ENCODE data around the gene CFAP46.
A peak's percentile ranks its signal among the peaks of the same experiment; 100 is the strongest.
"Not testable (repeated sequence)": the region's sequence is repeated elsewhere in the genome, so short reads cannot be mapped to it uniquely, and the experiment has no call there.

Gene CFAP46

DNA sequence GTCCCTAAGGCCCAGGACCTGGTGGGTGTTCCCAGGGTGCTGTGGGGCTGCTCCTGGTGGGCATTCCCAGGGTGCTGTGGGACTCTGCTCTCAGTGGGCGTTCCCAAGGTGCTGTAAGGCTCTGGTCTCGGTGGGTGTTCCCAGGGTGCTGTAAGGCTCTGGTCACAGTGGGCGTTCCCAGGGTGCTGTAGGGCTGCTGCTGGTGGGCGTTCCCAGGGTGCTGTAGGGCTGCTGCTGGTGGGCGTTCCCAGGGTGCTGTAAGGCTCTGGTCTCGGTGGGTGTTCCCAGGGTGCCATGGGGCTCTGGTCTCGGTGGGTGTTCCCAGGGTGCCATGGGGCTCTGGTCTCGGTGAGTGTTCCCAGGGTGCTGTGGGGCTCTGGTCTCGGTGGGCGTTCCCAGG lies 99.1 kb downstream of the CFAP46 start:
- DNase-seq (ENCODE audit: low spot score): not testable (repeated sequence)

- no peak for DNase-seq (ENCODE audit: low spot score)
Observed at GRCh38 chr10:132842397-132842796, 100.0 kb downstream of the CFAP46 start.

GRCh38 chr10:132841615-132841975 lies 100.8 kb downstream of the CFAP46 start:
- no peak for DNase-seq (ENCODE audit: low spot score)

- DNase-seq (ENCODE audit: low spot score): no peak
Observed at GRCh38 chr10:132840698-132841614, 101.4 kb downstream of the CFAP46 start.

GRCh38 chr10:132839061-132839460 lies 103.3 kb downstream of the CFAP46 start:
- no peak for DNase-seq (ENCODE audit: low spot score)

DNA sequence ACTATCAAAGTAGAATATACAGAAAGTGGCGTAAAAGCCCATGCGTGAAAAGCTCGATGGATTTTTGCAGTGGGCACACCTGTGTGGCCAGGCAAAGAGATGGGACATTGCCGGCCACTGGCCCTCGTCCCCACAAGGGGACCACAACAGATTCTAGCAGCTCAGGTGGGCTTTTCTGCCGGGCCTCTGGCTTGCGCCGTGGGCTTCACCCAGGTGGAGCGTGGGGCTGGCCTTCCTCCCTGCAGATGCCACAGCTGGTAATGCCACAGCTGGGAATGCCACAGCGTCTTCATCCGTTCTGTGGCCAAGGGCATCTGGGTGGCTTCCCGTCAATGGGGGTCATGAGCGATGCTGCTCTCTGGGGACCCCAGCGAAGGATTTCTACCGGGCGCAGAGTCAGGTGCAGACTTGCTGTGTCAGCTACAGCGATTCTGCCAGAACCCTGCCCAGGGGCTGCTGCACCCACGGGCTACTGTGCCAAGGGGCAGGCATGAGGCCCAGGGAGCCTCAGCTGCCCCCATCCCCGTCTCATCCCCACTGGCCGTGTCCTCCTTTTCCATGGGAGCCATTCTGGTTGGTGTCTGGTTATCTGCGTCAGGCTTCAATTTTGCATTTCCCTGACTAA lies 103.9 kb downstream of the CFAP46 start:
- no peak for DNase-seq (ENCODE audit: low spot score)

DNA sequence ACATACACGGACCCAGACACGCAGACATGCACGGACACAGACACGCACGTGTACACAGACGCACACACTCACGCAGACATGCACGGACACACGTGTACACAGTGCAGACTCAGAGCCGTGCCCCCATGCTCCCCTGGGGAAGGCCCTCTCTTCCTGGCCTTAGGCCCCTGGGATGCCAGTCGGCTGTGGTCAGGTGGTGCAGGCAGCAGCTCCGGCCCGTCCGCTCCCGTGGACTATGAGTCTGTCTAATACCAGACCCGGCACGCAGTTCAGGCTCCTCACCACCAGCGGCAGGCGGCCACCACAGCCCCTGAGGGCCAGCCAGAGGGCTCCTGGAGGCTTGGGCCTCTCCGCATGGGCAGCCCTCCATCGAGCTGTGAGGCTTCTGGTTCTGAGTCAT lies 104.5 kb downstream of the CFAP46 start:
- DNase-seq (ENCODE audit: low spot score): no peak

- DNase-seq (ENCODE audit: low spot score): peak; percentile 28
Observed at GRCh38 chr10:132836832-132837540, 105.4 kb downstream of the CFAP46 start.

DNA sequence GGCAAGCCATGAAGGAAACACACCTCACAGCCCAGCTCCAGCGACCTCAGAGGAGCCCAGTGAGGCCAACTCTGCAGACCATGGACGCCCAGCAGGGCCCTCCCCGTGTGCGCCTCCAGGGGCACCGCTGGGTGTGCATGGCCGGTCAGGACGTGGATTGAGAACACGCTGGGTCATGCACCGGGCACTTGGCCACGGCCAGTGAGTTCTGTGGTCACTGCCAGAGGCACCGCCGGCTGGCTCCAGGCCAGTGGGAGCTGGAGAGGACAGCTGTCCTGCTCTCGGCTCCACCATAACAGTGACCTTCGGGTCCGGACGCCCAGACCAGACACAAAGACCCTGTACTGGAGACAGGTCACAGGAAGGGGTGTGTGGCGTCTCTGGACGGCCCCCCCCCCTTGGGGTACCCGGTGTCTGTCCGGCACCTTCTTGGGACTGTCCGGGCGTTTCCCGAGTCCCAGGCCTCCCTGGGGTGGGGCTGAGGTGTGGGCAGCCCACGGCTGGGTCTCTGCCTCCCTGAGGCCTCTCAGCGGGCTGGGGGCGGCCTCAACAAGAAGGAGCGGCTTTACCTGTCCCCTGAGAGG lies 106.0 kb downstream of the CFAP46 start:
- DNase-seq (ENCODE audit: low spot score): no peak

- DNase-seq (ENCODE audit: low spot score): no peak
Observed at GRCh38 chr10:132835848-132836233, 106.5 kb downstream of the CFAP46 start.

DNA sequence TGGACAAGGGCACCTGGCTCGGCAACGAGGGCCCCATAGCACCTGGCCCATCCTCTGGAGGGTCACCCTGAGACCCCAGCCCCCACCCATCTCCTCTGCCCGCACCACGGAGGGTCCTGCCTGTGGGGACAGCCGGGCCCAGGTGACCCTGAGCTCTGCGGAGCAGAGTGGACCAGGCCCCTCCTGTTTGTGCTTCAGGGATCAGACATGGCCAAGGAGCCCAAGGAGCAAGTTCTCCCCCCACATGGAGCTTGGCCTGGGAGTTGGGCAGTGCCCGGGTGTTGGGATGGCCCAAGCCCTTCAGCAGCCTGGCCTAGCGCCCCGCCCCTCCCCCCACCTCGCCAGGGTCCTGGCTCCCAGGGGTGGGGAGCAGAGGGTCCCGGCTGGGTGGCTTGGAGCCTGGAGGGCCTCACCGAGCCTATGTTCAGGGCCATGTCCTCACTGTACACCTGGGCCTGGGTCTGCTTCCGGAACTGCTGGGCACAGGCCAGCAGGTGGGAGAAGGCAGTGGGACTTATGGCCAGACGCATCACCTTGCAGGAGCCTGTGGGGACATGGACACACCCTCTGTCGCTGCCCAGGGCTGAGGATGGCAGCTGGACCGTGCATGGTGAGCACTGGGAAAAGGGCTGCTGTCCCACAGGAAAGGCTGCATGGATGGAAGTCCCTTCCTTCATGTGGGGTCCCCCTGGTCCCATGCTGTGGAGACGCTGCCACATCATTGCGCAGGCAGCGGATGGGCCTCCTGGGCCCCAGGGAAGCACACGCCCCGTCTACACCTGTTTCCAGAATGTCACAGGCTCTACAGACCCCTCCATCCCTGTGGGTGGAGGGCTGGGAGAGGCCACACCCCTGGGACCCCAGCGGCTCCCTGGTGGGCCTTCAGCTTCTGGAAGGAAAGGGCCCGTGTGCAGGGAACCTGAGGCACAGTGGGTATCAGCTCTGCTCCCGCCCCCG lies 107.2 kb downstream of the CFAP46 start:
- DNase-seq (ENCODE audit: low spot score): no peak

- no peak for DNase-seq (ENCODE audit: low spot score)
Observed at GRCh38 chr10:132834311-132834761, 108.0 kb downstream of the CFAP46 start.

- no peak for DNase-seq (ENCODE audit: low spot score)
Observed at GRCh38 chr10:132833421-132834111, 108.8 kb downstream of the CFAP46 start.

- DNase-seq (ENCODE audit: low spot score): no peak
Observed at GRCh38 chr10:132832186-132832969, 110.0 kb downstream of the CFAP46 start.

DNA sequence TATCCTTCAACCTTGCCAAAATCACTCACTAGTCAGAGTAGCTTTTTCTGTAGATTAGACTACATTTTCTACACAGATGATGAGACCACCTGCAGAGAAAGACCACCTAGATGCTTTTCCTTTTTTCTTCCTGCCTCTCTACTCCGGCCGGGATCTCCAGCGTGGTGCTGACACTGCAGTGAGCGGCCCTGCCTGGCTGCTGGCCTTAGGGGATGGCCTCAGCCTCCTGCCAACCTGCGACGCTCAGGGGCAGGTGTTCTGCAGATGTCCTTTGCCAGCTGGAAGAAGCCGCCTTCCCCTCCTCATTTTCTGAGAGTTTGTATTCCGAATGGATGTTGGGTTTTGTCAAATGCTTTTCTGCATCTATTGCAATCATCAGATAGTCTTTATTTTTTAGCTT lies 113.0 kb downstream of the CFAP46 start:
- no peak for DNase-seq (ENCODE audit: low spot score)

GRCh38 chr10:132828681-132829080 lies 113.7 kb downstream of the CFAP46 start:
- no peak for DNase-seq (ENCODE audit: low spot score)

GRCh38 chr10:132827861-132828539 lies 114.4 kb downstream of the CFAP46 start:
- no peak for DNase-seq (ENCODE audit: low spot score)

DNA sequence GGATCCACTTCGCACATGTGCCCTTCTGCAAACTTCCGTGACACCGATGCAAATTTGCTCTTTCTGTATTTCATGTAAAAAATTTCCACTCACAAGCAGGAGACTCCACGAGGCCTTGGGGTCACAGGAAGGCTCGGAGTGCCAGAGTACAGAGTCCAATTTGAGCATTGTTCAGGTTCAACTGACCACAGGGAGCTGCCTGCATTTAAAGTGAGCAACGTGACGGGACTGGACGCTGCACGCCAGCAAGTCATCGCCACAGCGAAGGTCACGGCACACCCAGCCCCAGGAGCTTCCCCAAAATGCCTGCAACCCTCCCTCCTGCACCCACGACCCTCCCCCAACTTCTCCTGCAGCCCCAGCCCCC lies 115.0 kb downstream of the CFAP46 start:
- no peak for DNase-seq (ENCODE audit: low spot score)

Measured in hematopoietic multipotent progenitor cell treated with erythropoietin and hydrocortisone succinate and interleukin-3 and kit ligand, for 15 days (in vitro differentiated cells).